Uterus (tissue), 4 donors: ENCODE measurements around the gene NREP. TPM values are rescaled to one million over a fixed set of nuclear protein-coding genes. Genes with fewer than 3 reads are reported as not detected.

ENCODE experiments used
- DNase-seq, 2 donors: peaks; one replicate each; pipeline ENCODE4 v3.0.0-alpha.2; 2019 to 2020
- H3K27ac ChIP-seq, 2 donors: fragments of 200-600 bp; sonication (generic); 1 replicate in 1 of 2; 2 replicates in 1 of 2; pipeline ENCODE4 v1.5.1; 2016 to 2018
- H3K27me3 ChIP-seq, 2 donors: fragments of 200-600 bp; sonication (generic); one replicate each; pipeline ENCODE4 v1.5.1; 2018 to 2019; ENCODE audit warnings: control low read depth in 1 of 2
- H3K36me3 ChIP-seq, 2 donors: fragments of 200-600 bp; sonication (generic); one replicate each; pipeline ENCODE4 v1.5.1; 2019; ENCODE audit warnings: control low read depth in 1 of 2
- H3K4me1 ChIP-seq, 2 donors: fragments of 200-600 bp; sonication (generic); one replicate each; pipeline ENCODE4 v1.5.1; 2018 to 2019; ENCODE audit warnings: control low read depth in 1 of 2
- H3K4me3 ChIP-seq, 2 donors: fragments of 200-600 bp; sonication (generic); 1 replicate in 1 of 2; 2 replicates in 1 of 2; pipeline ENCODE4 v1.5.1; 2018 to 2019; ENCODE audit warnings: mild to moderate bottlenecking in 1 of 2
- H3K9me3 ChIP-seq, 2 donors: fragments of 200-600 bp; sonication (generic); one replicate each; pipeline ENCODE4 v1.5.1; 2019; ENCODE audit warnings: control low read depth in 1 of 2
- POLR2A ChIP-seq, 2 donors: fragments of 450-650 bp; IDR thresholded peaks; one replicate each; pipeline ENCODE4 v1.6.1; 2016; ENCODE audit warnings: antibody characterized with exemption in 2 of 2, mild to moderate bottlenecking in 1 of 2, moderate library complexity in 1 of 2
- intact Hi-C: fragments of 100-400 bp; cut with DNase I; formaldehyde crosslinking; loops from one replicate; pipeline ENCODE4 v1.15.1; 2023; ENCODE audit warnings: low total_unique reads
- total RNA-seq, 4 donors: library from RNA; depleted of rRNA in 3 of 4; stranded (reverse); fragments of >200 nt in 3 of 4; gene quantifications; one replicate each; pipeline versions ENCODE4 v1.1.0 to v1.2.4, GENCODE V29; 2014 to 2023
- TF ChIP-seq, protein P1 (sequence below), 4 experiments: fragments of 200-600 bp in 2 of 4; fragments of 450-650 bp in 2 of 4; sonication (generic) in 2 of 4; IDR thresholded peaks; one replicate each; pipeline ENCODE4 v1.5.1; 2016 to 2019; ENCODE audit warnings: antibody characterized with exemption in 4 of 4, mild to moderate bottlenecking in 2 of 4, moderate library complexity in 1 of 4
- donor health status: DM: yes; HTN: yes; CAD: no.

Gene NREP
- total RNA-seq, 4 donors from 2014 or later, result 21.4 to 779 (median 52.6) TPM

DNA sequence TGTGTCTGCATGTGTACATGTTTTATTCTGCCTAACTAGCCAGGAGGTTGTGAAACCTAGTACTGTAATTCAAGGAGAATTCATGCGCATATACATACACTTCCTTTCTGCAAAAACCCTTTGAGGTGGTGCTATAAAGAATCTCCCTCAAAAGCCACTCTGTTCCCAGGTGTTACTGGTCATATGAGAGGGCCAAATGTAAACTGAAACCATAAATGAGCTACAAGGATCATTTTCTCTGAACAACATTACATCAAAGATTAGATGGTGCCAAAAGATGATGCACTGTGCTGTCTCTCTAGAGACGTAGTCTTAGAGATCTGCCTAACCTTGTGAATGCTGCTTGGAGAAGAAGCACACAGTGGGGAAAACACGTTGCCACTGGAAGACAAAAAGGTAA, 15.7 kb downstream of the NREP start:
- no peaks in the 10 kb centered on the region for H3K9me3 ChIP-seq
- intact Hi-C loops, result no loop called here
- TF ChIP-seq, protein P1, sequence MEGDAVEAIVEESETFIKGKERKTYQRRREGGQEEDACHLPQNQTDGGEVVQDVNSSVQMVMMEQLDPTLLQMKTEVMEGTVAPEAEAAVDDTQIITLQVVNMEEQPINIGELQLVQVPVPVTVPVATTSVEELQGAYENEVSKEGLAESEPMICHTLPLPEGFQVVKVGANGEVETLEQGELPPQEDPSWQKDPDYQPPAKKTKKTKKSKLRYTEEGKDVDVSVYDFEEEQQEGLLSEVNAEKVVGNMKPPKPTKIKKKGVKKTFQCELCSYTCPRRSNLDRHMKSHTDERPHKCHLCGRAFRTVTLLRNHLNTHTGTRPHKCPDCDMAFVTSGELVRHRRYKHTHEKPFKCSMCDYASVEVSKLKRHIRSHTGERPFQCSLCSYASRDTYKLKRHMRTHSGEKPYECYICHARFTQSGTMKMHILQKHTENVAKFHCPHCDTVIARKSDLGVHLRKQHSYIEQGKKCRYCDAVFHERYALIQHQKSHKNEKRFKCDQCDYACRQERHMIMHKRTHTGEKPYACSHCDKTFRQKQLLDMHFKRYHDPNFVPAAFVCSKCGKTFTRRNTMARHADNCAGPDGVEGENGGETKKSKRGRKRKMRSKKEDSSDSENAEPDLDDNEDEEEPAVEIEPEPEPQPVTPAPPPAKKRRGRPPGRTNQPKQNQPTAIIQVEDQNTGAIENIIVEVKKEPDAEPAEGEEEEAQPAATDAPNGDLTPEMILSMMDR (IDR thresholded peaks at IDR 0.05), result no peak
- no peak for TF ChIP-seq POLR2A (IDR thresholded peaks at IDR 0.05)
- H3K4me3 ChIP-seq, result no peak overlapping the region
- no peaks in the 10 kb centered on the region for H3K36me3 ChIP-seq
- DNase-seq, result no peak
- H3K4me1 ChIP-seq, result peaks cover 0 to 11% of the 10 kb centered on the region in 2 donors
- H3K27ac ChIP-seq, result no peak overlapping the region
- no peaks in the 10 kb centered on the region for H3K27me3 ChIP-seq

DNA sequence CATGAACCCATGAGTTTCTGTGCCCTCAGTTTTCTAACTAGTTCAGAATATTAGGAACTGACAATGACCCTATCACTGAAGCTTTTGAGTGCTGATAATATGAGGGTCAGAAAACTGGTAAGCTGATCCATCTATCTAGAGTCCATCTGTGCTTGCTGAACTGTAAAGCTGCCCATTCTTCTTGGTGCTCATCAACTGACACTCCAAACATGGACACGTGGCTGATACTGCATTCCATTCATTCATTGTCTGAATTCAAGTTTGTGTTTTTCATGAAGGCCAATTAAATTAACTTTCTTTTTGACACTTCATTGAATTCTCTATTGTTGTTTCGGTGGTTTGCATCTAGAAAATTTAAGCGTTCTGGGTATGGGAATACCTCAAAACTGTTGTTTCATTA, 17.6 kb downstream of the NREP start:
- H3K4me1 ChIP-seq, result peaks cover 0 to 9% of the 10 kb centered on the region in 2 donors
- no peaks in the 10 kb centered on the region for H3K36me3 ChIP-seq
- intact Hi-C loops, result no loop called here
- TF ChIP-seq, protein P1 (IDR thresholded peaks at IDR 0.05), result no peak
- no peak for TF ChIP-seq POLR2A (IDR thresholded peaks at IDR 0.05)
- no peaks in the 10 kb centered on the region for H3K9me3 ChIP-seq
- DNase-seq, result no peak
- H3K4me3 ChIP-seq, result no peak overlapping the region
- no peak overlapping the region for H3K27ac ChIP-seq
- H3K27me3 ChIP-seq, result no peaks in the 10 kb centered on the region

DNA sequence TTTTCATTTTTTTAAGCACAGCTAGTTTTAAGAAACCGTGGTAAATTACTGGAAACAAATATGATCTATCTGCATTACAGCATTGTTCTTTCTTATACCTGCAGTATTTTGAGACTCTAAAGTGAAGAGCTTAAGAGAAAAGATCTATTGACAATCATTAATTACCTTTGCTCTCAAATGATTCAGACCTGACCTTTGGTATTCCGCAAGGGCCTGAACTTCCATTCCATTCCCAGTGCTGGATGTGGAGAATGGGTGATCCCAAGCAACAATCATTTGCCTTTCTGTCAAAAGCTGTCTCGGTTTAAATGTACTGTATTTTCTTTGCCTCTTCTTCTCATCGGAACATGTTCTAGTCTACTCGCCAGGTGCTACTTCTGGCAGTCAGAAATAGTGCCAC, 18.9 kb downstream of the NREP start:
- intact Hi-C loops, result no loop called here
- H3K27ac ChIP-seq, result no peak overlapping the region
- H3K36me3 ChIP-seq, result no peaks in the 10 kb centered on the region
- no peak overlapping the region for H3K4me3 ChIP-seq
- H3K9me3 ChIP-seq, result no peaks in the 10 kb centered on the region
- no peak for TF ChIP-seq POLR2A (IDR thresholded peaks at IDR 0.05)
- TF ChIP-seq, protein P1 (IDR thresholded peaks at IDR 0.05), result no peak
- H3K4me1 ChIP-seq, result peaks cover 0 to under 1% of the 10 kb centered on the region in 2 donors
- no peaks in the 10 kb centered on the region for H3K27me3 ChIP-seq
- no peak for DNase-seq

DNA sequence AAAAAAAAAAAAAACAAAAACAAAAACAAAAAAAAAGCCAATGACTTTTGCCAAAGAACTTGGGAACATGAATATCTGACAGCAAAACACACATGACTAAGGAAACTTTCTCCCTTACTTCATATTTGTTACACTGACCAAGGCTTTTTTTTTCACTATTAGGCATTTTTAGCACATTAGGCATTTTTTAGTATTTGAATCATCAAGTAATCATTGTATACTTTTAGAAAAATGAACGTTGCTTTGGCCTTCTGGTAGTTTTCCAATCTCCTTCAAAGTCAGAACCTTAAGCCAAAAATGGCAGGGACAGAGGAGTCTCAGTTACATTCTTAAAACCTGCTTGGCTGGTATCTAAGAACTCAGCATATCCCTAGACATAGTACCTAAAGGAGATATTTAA, 19.3 kb downstream of the NREP start:
- DNase-seq, result no peak
- no peak overlapping the region for H3K27ac ChIP-seq
- H3K9me3 ChIP-seq, result no peaks in the 10 kb centered on the region
- H3K36me3 ChIP-seq, result no peaks in the 10 kb centered on the region
- TF ChIP-seq, protein P1 (IDR thresholded peaks at IDR 0.05), result no peak
- TF ChIP-seq POLR2A (IDR thresholded peaks at IDR 0.05), result no peak
- H3K27me3 ChIP-seq, result no peaks in the 10 kb centered on the region
- no peaks in the 10 kb centered on the region for H3K4me1 ChIP-seq
- intact Hi-C loops, result no loop called here
- no peak overlapping the region for H3K4me3 ChIP-seq

DNA sequence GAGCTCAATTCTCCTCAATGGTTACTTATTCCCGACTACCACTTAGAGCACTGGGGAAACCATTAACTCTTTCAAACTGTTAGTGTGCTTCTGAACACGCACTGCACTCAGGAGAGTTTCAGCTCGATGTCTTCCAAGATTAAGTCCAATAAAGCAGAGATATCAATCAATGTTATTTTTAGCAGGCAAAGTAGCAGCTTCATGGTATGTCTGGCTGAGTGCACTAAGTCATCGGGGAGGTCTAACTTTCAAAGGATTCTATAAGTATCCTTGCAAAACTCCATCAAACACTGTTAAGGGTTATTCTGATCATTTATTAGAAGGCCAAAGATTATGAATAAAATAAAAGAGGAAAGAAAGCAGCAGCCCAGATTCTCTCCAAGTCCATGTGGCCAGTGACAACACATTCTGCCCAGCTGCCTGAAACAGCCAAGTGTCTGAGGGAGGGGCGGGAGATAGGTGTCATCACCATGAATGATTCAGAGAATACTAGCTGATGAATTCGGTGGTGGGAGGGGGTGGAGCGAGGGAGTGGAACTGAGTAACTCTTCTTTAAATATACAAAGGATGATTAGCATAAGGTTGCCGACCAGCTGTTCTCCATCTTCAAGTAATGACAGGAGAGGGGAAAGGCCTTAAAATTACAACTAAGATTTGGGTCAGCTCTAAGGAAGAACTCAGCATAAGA, 21.3 kb downstream of the NREP start:
- H3K36me3 ChIP-seq, result no peaks in the 10 kb centered on the region
- H3K4me3 ChIP-seq, result no peak overlapping the region
- TF ChIP-seq, protein P1 (IDR thresholded peaks at IDR 0.05), result no peak
- no peak for TF ChIP-seq POLR2A (IDR thresholded peaks at IDR 0.05)
- H3K27me3 ChIP-seq, result no peaks in the 10 kb centered on the region
- peak; percentile 51 to 52 for DNase-seq
- no peaks in the 10 kb centered on the region for H3K9me3 ChIP-seq
- no peaks in the 10 kb centered on the region for H3K4me1 ChIP-seq
- H3K27ac ChIP-seq, result no peak overlapping the region
- intact Hi-C loops, result no loop called here
